Liver (tissue), 9 donors: ENCODE results near the gene FUT9. TPM values are rescaled to one million over a fixed set of nuclear protein-coding genes. Genes with fewer than 3 reads are reported as not detected.

Experiments
- DNase-seq: peaks from one replicate; pipeline ENCODE4 v3.0.0-alpha.2; 2017; ENCODE audit warnings: low spot score
- H3K27ac ChIP-seq, 2 donors: one replicate each; pipeline ENCODE4 v1.7.0; 2013; ENCODE audit warnings: inconsistent platforms in 2 of 2, low read length in 2 of 2, control low read depth in 1 of 2, low read depth in 1 of 2, mild to moderate bottlenecking in 1 of 2
- H3K27me3 ChIP-seq, 4 donors: one replicate each; pipeline versions ENCODE4 v1.6.1 to v1.7.0; 2013; ENCODE audit warnings: low read length in 3 of 4, inconsistent platforms in 1 of 4, mild to moderate bottlenecking in 1 of 4, moderate library complexity in 1 of 4; ENCODE audit not compliant: control insufficient read depth in 4 of 4, insufficient read depth in 4 of 4
- H3K36me3 ChIP-seq, 4 donors: one replicate each; pipeline versions ENCODE4 v1.6.1 to v1.7.0; 2013; ENCODE audit warnings: low read length in 3 of 4, mild to moderate bottlenecking in 3 of 4, low read depth in 1 of 4, moderate library complexity in 1 of 4; ENCODE audit not compliant: control insufficient read depth in 4 of 4, insufficient read depth in 3 of 4
- H3K4me1 ChIP-seq, 4 donors: one replicate each; pipeline versions ENCODE4 v1.6.1 to v1.7.0; 2013; ENCODE audit warnings: low read length in 3 of 4, mild to moderate bottlenecking in 3 of 4, moderate library complexity in 1 of 4; ENCODE audit not compliant: control insufficient read depth in 4 of 4, insufficient read depth in 4 of 4
- H3K4me3 ChIP-seq, 3 donors: one replicate each; pipeline versions ENCODE4 v1.6.1 to v1.7.0; 2013; ENCODE audit warnings: low read length in 3 of 3, control low read depth in 1 of 3, low read depth in 1 of 3, mild to moderate bottlenecking in 1 of 3
- H3K9ac ChIP-seq, 2 donors: one replicate each; pipeline ENCODE4 v1.7.0; 2013; ENCODE audit warnings: low read length in 2 of 2, mild to moderate bottlenecking in 2 of 2, moderate library complexity in 2 of 2, control low read depth in 1 of 2, low read depth in 1 of 2
- H3K9me3 ChIP-seq, 4 donors: one replicate each; pipeline versions ENCODE4 v1.6.1 to v1.7.0; 2013; ENCODE audit warnings: low read length in 3 of 4; ENCODE audit not compliant: control insufficient read depth in 4 of 4
- ATF3 ChIP-seq: IDR thresholded peaks from 2 replicates; pipeline ENCODE4 v1.6.1; 2016; ENCODE audit warnings: antibody characterized with exemption
- CTCF ChIP-seq: fragments of 150-350 bp; IDR thresholded peaks from 2 replicates; pipeline ENCODE4 v1.5.1; 2017; ENCODE audit warnings: improper control_type of control experiment, low read depth, low read length; ENCODE audit not compliant: missing input control
- EGR1 ChIP-seq, 2 donors: IDR thresholded peaks; 2 replicates each; pipeline ENCODE4 v1.6.1; 2016 to 2018; ENCODE audit warnings: antibody characterized with exemption in 2 of 2, low read depth in 2 of 2
- FOXA1 ChIP-seq: IDR thresholded peaks from 2 replicates; pipeline ENCODE4 v1.6.1; 2016; ENCODE audit warnings: antibody characterized with exemption
- FOXA2 ChIP-seq: IDR thresholded peaks from 2 replicates; pipeline ENCODE4 v1.6.1; 2016; ENCODE audit warnings: antibody characterized with exemption
- GABPA ChIP-seq, 2 donors: IDR thresholded peaks in 1 of 2; conservative IDR thresholded peaks in 1 of 2; 2 replicates each; pipeline ENCODE4 v1.6.1; 2016; ENCODE audit warnings: antibody characterized with exemption in 2 of 2, mild to moderate bottlenecking in 1 of 2, moderate library complexity in 1 of 2
- HNF4A ChIP-seq, 2 donors: conservative IDR thresholded peaks; 2 replicates each; pipeline ENCODE4 v1.6.1; 2016; ENCODE audit warnings: antibody characterized with exemption in 2 of 2, mild to moderate bottlenecking in 2 of 2
- HNF4G ChIP-seq: IDR thresholded peaks from 2 replicates; pipeline ENCODE4 v1.6.1; 2016; ENCODE audit warnings: antibody characterized with exemption
- JUND ChIP-seq, 2 donors: IDR thresholded peaks; 2 replicates each; pipeline ENCODE4 v1.6.1; 2016; ENCODE audit warnings: antibody characterized with exemption in 2 of 2
- NR2F2 ChIP-seq: IDR thresholded peaks from 2 replicates; pipeline ENCODE4 v1.6.1; 2016; ENCODE audit warnings: antibody characterized with exemption
- RAD21 ChIP-seq, 2 donors: IDR thresholded peaks; 2 replicates each; pipeline ENCODE4 v1.6.1; 2016; ENCODE audit warnings: antibody characterized with exemption in 2 of 2, mild to moderate bottlenecking in 2 of 2
- REST ChIP-seq: IDR thresholded peaks from 2 replicates; pipeline ENCODE4 v1.6.1; 2016; ENCODE audit warnings: antibody characterized with exemption, mild to moderate bottlenecking
- RXRA ChIP-seq, 2 donors: IDR thresholded peaks; 2 replicates each; pipeline ENCODE4 v1.6.1; 2017 to 2018; ENCODE audit warnings: antibody characterized with exemption in 2 of 2, mild to moderate bottlenecking in 1 of 2
- SP1 ChIP-seq: IDR thresholded peaks from 2 replicates; pipeline ENCODE4 v1.6.1; 2018; ENCODE audit warnings: antibody characterized with exemption, mild to moderate bottlenecking
- YY1 ChIP-seq: IDR thresholded peaks from 2 replicates; pipeline ENCODE4 v1.6.1; 2016; ENCODE audit warnings: antibody characterized with exemption, mild to moderate bottlenecking
- ZBTB33 ChIP-seq: IDR thresholded peaks from 2 replicates; pipeline ENCODE4 v1.6.1; 2016; ENCODE audit warnings: antibody characterized with exemption
- WGBS: extraction: QIAGEN DNeasy Blood & Tissue Kit; methylation state at CpG from one replicate; pipeline ENCODE4 v1.1.7; 2013; 5-methylcytosine and 5-hydroxymethylcytosine counted together
- polyA plus RNA-seq, 2 donors: library from polyadenylated mRNA; stranded (reverse) in 1 of 2; unstranded in 1 of 2; fragments of 200-250 nt in 1 of 2; fragments of >200 nt in 1 of 2; fragmentation: Nextera tagmentation in 1 of 2; extraction: Ambion mirVana in 1 of 2; gene quantifications; one replicate each; pipeline versions ENCODE4 v1.2.1 to v1.2.3, GENCODE V29; 2013 to 2015
- total RNA-seq, 2 donors: library from RNA; depleted of rRNA; stranded (reverse); fragments of >200 nt; gene quantifications; one replicate each; pipeline ENCODE4 v1.2.3, GENCODE V29; 2014
- donor health status: healthy.
- donor health status: healthy.
- donor health status: healthy.
- donor health status: healthy.
- donor health status: healthy.

The FUT9 gene
- total and polyA plus RNA-seq, 4 donors: not detected

- Histone ChIP-seq H3K9me3 (no peaks in the 10 kb centered on the region), H3K27me3 (peaks cover 0 to 3% (median 0%) of the 10 kb centered on the region in 4 donors), H3K4me3 (no peak overlapping the region), H3K27ac (no peak overlapping the region), H3K36me3 (no peaks in the 10 kb centered on the region), H3K4me1 (no peaks in the 10 kb centered on the region), H3K9ac (no peak overlapping the region)
- TF ChIP-seq ZBTB33: no peak
- no peak for TF ChIP-seq YY1
- no peak for TF ChIP-seq ATF3
- TF ChIP-seq GABPA (IDR thresholded peaks at IDR 0.05 in 1 of 2, conservative IDR thresholded peaks at IDR 0.05 in 1 of 2): no peak
- no peak for TF ChIP-seq REST
- no peak for TF ChIP-seq EGR1 (IDR thresholded peaks at IDR 0.05; ENCODE audit: low read depth in 2 of 2)
- TF ChIP-seq SP1: no peak
- no peak for TF ChIP-seq HNF4A (conservative IDR thresholded peaks at IDR 0.05)
- TF ChIP-seq FOXA2: no peak
- no peak for TF ChIP-seq CTCF
- TF ChIP-seq JUND (IDR thresholded peaks at IDR 0.05): no peak
- no peak for TF ChIP-seq RXRA (IDR thresholded peaks at IDR 0.05)
- TF ChIP-seq HNF4G: no peak
- TF ChIP-seq FOXA1: no peak
- TF ChIP-seq RAD21 (IDR thresholded peaks at IDR 0.05): no peak
- no peak for TF ChIP-seq NR2F2
- 24% methylated on average over 1 of the region's 1 CpG for WGBS
- no peak for DNase-seq
Measured at GRCh38 chr6:96194675-96195074, 178.9 kb downstream of the FUT9 start.

GRCh38 chr6:96195272-96195671 is 179.5 kb downstream of the FUT9 start:
- H3K27me3 ChIP-seq: peaks cover 0 to 3% (median 0%) of the 10 kb centered on the region in 4 donors
- 80% methylated on average over 3 of the region's 3 CpGs for WGBS
- no peak for TF ChIP-seq YY1
- no peak for TF ChIP-seq RXRA (IDR thresholded peaks at IDR 0.05)
- no peak for TF ChIP-seq SP1
- TF ChIP-seq NR2F2: no peak
- no peak for DNase-seq
- no peaks in the 10 kb centered on the region for H3K36me3 ChIP-seq
- H3K9ac ChIP-seq: no peak overlapping the region
- no peaks in the 10 kb centered on the region for H3K9me3 ChIP-seq
- no peak overlapping the region for H3K4me3 ChIP-seq
- H3K27ac ChIP-seq: no peak overlapping the region
- no peaks in the 10 kb centered on the region for H3K4me1 ChIP-seq
